Measurements from ENCODE around the gene CAPS.
A peak's percentile ranks its signal among the peaks of the same experiment; 100 is the strongest.

Gene CAPS

DNA sequence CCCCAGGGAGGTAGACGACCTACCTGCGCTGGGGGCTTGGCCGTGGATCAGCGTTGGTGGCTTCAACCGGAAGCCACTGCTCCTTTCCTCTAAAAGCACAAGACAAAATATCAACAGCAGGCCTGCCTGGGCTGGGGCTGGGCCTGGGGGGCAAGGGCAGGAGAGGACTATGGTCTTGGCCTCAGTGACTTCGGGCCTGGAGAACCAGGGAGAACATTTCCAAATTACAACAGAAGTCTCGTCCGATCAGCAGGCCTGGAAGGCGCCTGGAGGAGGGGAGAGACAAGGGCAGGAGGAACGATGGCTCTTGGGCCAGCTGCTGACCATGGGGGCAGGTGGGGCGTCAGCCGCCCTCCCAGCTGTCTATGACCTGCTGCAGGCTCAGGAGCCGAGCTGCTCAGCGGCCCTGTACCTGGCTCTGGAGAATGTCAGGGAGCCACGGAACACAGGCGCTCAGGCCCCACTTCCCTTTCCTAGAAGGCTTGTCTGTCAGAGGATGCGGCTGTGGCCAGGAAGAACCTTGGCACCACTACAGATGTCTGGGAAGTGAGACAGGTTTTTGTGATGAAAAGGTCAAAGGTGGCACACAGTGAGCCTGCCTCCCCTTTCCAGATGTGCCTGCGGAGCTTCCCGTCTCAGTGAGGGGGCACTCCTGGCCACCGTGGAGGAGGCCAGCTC is 19.5 kb downstream of the CAPS start:
- DNase-seq (ENCODE audit: low read depth in 2 of 2): no peak

DNA sequence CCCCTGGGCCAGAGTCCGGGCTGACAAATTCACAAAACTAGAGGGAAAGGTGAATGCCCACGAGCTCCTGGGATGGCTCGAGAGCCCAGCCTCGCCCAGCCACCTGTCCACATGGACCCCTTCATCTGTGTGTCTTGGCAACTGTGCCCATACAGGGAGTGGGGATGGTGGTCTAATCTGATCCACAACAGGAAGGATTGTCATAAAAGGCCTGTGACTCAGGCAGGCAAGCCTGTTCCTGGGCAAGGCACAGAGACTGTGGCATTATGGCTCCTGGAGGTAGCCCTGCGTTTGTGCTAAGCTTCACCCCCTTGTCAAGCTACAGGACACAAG is 20.0 kb downstream of the CAPS start:
- no peak for DNase-seq (ENCODE audit: low read depth in 2 of 2)

DNA sequence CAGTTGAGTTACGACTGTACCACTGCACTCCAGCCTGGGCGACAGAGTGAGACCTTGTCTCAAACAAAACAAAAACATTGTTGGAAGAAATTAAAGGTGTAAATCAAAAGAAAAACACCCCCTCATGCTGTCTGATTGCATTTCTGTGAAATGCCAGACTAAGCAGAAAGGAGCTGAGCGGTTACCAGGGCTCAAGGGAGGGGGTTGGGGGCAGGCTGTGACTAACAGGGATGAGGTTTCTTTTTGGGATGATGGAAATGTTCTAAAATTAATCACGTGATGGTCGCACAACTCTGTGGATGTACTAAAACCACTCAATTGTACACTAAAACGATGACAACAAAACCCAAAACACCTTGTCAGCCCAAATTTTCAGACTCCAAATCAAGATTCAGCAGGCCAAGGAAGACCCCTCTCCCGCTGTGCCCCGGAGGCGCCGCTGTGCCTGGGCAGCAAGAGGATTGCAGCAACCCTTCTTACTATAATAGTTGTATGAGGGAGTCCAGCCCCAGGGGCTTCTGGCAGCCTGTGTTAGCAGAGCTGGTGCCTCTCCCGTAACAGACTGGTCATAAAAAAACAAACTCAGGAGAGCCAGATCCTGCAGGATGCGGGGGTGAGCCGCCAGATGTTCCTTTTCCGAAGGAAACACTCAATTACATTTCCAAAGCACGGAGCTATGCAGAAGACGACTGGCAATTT is 20.9 kb downstream of the CAPS start:
- no peak for DNase-seq (ENCODE audit: low read depth in 2 of 2)

DNA sequence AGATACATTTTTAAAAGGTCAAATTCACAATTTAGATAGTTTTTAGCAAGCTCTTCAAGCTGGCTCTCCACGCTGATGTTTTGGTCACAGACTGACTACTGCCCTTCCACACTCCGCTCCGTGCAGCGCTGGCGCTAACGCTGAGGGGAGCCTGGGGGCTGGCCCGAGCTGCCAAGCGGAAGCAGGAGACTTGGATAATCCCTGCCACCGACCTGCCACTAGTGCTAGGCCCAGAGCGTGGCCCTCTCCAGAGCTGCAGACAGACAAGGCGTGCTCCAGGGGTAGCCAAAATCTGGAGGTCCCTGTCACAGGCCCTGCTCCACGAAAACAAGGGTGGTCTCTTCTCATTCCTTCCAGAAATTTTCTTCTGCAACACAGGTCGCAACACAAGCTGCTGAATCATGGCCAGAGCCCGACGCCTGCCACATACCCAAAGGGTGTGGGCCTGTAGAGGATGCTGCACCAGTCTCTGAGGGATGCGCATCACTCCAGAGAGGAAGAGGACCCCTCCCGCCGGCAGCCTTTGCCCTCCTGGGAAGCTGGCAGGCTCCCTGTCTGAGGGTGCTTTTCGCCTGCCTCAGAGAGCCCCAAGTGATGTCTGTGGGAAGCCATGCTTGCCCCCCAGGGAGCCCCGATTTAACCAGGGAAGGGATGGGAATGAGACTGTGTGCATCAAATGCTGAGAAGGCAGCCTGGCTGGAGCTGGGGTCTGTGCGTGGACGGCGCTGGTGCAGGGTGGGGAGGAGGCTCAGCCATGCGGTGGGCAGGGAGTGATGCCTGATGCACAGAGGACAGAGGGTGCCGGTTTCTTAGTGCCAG is 21.6 kb downstream of the CAPS start:
- no peak for DNase-seq (ENCODE audit: low read depth in 2 of 2)

DNA sequence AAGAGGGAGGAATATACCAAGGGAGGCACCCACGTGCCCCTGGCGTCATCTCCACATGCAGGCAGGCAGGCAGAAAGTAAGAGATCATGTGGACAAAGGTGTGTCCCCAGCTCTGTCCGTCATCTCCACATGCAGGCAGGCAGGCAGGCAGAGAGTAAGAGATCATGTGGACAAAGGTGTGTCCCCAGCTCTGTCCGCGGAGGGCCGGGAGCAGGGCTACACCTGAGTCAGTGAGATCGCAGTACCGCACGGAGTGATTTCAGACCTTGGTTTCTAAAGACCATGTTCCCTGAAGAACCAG is 22.2 kb downstream of the CAPS start:
- DNase-seq (ENCODE audit: low read depth in 2 of 2): no peak

DNA sequence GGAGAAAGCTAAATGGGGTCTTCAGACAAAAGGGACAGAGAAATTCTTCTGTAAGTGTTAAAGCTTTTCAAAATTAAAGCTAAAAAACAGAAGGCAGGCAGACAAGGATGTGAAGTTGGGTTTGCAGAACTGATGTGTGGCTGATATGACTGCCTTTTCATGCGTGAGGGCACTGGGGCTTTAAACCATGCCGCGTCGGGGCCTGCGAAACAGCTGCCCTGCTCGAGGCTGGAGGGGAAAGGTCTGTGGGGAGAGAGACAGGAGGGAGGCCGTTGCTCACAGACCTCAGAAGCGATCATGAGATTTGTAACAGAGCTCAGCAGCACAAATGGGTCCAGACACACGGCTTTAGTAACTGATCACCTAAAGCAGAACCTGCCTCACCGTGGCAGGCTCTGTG is 23.5 kb downstream of the CAPS start:
- DNase-seq (ENCODE audit: low read depth in 2 of 2): no peak

DNA sequence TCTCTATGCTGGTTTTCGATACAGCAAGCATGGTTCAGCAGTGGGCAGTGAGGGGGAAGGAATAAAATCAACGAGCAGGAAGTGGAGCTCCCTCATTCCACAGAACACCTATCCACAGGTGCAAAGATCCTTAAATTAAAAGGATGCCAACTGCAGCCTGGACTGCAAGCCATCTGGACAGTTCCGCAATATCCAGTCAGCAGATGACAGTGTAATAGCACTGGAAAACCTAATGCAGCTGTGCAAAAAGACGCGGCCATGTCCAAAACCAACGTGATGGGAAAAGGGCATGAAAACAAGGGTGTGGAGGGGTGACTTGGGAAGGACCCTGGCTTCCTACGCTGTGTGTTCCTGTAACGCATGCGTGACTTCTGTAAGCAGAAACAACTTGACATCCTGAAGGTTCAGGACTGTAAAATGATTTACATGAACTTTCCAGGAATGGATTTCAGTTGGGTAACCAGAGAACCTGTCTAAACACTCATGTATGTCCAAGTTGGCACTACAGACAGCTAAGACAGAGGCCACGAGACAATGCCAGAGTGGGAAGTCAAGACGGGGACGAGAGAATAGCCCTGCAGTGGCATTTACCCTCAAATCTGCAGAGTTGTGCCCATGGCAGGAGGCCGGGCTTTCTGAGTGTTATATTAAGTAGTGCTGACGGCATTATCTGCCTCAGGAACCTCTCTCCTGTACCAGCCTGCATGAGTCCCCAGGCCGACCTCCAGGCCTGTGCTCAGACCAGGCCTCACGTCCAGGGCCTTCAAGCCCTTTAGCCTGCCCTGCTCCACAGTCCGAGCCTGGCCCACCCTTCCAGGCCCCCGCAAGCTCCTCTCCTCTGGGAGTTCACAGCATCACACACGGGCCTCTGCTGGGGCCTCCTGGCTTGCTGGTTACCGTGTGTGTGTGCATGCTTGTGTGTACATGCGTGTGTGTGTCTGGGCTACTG is 26.5 kb downstream of the CAPS start:
- DNase-seq (ENCODE audit: low read depth in 2 of 2): no peak

DNA sequence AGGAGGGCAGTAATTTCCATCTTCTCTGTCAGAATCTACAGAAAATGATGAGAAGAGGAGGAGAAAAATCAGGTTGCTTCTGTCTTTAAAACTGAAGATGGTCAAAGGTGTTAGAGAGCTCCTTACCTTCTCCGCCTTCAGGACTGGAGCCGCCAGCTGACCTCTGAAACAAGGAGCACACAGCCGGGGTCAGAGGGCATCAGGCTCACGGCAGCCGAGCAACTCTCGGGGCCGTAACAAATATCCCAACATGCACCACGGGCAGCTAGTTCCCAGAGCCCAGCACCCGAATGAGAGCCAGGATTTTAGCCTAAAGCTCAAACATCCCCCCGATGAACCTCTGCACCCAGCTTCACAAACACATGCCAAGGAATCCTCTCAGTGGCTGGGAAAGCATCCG is 27.6 kb downstream of the CAPS start:
- DNase-seq (ENCODE audit: low read depth in 2 of 2): no peak

DNA sequence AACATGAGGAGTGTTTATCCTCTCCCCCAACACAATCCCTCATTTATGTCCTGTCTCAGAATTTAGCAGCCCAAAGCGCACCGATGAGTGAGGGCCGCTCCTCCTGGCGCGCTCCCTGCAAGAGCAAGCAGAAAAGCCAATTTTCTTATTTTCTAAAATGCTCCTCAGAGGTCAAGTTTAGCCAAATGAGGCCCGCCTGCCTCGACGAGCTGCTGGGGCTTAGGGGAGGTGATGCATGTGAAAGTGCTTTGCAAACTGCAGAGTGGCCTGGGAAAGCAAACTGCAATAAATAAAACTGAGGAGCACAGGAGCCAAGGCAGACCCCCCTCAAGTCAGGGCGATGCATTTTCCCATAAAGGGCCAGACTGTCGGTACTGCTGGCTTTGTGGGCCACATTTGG is 29.0 kb downstream of the CAPS start:
- DNase-seq (ENCODE audit: low read depth in 2 of 2): no peak

DNA sequence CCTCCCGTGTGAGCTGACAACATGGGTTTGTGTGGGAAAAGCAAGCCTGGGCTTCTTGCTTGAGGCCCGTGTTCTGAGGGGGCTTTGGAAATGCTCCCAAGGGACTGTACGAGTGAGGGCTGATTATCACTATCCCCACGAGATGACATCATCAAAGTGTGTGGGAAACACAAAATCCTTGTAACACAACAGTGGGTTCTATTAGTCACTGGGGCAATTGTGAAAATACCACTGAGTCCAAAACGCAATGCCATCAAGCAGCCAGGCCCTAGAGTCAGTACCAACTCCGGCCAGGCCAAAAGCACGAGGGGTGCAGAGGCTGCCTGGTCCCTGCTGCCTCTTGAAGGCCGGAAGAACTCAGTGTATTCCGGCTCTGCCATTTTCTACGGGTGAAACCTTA is 29.6 kb downstream of the CAPS start:
- DNase-seq (ENCODE audit: low read depth in 2 of 2): no peak

DNA sequence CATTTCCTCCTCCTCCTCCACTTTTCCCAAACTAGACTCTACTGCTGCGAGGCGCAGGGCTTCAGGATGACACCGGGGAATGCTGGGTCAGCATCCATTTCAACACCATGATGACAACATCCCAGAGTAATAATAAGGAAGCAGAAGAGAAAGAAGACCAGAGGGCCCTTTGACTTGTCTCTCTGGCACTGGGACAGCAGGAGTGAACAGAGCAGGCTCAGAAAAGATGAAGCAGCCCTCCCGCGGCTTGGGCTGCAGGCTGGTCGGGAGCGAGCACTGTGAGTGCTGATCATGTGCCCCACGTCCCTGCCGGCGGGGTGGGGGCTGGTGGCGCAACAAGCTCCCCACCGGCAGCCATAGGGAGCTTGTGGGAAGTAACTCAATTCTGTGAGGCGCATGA is 33.4 kb downstream of the CAPS start:
- no peak for DNase-seq (ENCODE audit: low read depth in 2 of 2)

DNA sequence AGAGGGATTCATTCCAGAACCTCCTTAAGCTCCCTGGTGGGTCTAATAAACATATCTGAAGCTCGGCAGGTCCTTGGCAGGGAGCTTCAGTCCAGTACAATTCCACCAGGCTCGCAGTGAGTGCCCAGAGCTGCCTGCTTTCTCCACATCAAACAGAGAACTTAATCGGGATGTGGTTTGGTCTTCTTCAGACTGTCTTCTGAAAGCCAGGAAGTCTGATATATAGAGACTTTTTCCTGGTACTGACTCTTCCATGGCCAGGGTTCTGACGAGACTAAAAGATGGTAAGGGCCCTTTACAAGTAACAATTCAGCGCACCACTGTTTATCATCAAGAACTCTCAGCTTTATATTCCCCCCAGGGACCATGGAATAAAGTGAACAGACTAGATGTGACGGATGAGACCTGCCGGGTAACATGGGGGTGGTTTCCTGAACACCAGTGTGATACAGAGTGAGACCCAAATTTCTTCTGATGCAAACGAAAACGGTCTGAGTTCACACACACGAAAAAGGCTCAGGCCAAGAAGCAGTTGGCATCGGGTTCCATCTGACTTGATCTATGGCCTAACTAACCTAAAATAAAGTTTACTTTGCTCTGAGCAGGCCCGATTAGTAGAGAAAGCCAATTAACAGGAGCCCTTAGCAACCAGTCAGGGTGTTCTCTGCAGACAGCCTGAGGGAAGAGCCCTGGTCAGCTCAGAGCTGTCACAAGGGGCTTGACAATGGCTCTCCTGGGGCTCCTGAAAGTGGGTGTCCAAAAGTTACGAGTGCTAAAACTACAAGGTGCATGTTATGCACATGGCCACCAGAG is 34.9 kb downstream of the CAPS start:
- DNase-seq (ENCODE audit: low read depth in 2 of 2): no peak

DNA sequence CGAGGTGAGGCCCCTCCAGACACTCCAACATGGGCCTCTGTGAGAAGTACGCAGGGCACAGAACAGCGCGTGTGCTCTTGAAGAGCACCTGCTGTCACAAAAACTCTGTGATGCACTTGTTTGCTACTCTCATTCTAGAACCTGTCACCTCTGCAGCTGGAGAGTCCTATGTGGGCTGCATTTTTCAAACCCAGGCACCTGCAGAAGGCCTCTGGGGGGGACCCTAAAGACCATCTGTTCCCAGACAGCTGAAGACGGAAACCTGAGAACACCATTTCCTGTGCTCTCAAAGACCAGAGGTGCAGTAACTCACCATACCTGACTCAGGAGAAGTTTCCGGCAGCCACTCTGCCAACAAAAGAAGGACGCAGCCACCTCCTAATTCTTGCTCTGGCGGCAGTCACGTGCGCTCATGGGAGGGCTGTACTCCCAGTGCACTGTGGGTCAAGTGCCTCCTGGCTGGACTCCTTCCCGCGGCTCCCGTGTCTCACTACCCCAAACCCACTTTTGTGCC is 35.8 kb downstream of the CAPS start:
- peak in 1 of 2 donors; percentile 14 for DNase-seq (ENCODE audit: low read depth in 2 of 2)

DNA sequence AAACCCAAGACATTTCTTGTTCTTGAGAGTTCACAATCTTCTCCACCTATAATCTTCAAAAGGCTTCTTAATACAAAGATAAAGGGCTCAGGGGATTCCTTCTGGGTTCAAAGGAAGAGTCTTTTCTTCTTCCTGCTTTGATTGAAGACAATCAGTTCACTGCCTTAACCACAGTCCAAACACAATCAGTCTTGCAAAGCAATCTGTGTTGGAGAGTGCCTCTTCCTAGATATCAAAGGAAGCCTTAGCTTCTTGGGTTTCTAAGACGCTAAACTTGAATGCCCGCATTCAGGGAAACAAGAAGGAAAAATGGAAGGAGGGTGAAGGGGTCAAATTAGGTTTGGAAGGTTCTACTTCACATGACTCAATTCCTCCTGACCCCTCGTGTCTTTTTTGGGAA is 36.7 kb downstream of the CAPS start:
- DNase-seq (ENCODE audit: low read depth in 2 of 2): no peak

DNA sequence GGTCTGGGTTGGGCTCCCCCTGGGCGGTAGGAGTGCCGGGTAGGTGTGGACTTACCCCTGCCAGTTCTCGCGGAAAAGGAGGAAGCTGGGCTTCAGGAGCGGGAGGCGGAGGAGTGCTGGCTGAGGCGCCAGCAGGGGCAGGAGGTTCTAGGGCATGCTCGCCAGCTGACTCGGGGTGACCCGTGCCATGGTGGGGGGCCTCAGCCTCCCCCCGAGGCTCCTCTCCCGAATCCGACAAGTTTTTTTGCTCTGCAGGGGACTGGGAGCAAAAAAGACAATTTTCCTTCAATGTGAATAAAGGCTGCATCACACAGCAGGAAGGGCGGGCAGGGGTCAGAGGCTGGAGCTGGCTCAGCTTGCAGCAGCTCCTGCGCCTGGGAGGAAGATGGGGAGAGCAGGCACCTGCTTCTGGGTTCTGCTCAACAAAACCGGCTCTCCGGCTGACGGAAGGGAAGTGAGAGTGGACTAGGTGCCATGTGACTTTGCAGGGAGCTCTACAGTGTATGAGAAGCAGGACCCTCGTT is 37.3 kb downstream of the CAPS start:
- no peak for DNase-seq (ENCODE audit: low read depth in 2 of 2)

DNA sequence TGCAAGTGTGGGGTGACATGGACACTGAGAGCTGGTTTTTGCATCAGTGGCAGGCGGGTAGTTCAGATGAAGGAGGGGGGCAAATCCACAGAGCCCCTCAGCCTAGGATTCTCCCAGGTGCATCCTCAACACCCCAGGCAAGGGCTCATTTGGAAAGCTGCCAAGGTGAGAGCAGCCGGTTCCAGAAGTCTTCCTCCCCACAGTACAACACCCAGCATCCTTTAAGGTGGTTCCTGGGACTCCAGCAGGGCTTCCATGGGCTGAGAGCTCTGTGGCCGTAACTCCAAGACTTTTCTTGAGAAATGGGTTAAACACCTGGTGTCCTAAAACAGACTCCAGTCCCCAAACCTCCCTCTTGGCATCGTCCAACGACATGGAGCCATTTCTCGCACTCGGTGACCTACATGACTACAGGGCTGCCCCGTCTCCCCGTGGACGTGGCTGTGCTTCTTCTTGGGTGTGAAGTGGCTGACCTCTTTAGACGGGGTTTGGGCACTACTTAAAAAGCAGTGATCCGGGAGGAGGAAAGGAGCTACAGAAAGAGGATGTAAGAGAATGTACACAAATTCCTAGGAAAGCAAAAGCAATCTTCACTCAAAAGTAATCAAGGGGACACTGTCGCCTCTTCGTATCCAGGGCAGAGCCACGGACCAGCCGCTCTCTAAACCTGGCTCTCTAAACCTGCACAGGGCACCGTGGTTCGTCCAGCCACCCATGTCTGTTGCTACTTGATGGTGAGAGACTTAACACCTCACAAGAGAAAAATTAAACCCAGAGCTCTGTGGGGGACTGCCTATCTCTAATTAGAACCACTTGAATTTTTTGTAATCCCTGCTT is 38.4 kb downstream of the CAPS start:
- no peak for DNase-seq (ENCODE audit: low read depth in 2 of 2)

DNA sequence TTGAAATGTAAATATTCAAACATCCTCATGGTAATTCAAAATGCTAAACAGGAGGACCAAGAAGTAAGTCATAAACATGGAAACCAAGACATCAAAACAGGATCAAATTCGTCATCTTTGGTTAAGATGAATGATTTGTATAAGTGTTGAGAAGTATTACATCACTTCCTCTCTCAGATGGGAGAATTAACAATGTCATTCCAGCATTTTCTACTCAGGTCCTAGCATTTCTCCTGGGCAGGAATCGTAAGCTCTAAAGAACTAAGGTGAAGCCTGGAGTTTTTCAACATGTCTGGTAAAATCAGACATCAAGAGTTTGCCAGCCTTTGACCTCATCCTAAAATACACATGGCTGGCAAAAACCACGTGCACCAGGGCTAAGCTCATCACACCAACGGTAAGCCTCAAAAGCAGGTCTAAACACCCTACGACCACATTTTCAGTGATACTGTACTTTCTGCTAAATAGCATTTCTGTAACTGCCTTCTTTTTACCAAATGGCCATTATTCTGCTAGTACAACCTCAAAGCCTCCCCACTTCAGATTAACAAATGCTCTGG is 39.1 kb downstream of the CAPS start:
- no peak for DNase-seq (ENCODE audit: low read depth in 2 of 2)

DNA sequence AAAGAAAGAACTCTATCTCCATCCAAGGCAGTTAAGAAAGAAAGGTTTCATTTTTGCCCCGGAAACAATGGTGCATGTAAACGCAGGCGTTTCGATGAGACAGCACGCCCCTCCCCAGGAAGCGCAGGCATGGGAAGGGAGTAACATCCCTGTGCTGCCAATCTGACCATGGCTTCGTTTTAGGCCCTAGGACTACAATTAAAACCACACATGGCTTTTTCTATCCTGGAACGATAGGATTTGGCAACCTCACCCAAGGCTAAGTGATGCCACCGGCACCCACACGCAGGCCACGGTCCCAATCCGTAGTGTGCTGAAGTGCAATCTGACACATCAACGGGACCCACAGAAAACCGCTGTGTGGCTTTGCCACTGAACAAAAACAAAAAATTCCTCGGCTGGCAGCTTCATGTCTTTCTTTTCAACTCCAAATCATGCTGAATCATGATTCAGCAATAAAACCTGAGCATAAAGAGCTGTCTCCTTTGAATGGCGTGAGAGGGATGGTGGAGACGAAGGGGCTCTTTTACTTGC is 39.7 kb downstream of the CAPS start:
- DNase-seq (ENCODE audit: low read depth in 2 of 2): peak; percentile 15 to 25

DNA sequence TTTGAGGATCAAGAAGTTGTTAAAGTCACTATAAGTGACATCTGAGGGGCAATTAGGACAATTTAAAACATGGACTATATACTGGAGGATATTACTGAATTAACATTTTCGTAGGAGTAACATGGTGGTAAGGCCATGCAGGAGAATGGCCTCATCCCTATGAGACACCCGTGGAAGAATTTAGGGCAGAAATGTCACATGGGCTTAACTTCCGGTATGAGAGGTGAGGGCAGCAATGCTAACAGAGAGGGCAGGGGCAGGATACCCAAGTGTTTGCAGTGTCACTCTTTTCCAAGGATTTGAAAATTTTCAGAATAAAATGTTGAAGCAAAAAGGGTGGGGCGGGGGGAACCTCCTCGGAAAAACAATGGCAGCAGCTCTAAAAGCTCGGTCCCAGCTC is 40.2 kb downstream of the CAPS start:
- no peak for DNase-seq (ENCODE audit: low read depth in 2 of 2)

DNA sequence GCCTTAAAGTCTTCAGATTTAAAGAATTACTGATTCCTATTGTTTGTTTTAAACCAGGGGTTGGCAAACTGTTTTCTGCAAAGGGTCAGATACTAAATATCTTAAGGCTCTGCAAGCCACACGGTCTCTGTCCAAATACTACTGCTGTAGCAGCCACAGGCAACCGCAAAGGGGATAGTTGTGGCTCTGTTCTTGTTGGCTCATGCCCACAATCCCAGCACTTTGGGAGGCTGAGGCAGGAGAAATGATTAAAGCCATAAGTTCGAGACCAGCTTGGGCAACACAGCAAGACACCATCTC is 41.5 kb downstream of the CAPS start:
- no peak for DNase-seq (ENCODE audit: low read depth in 2 of 2)
